NCI-H1048 (cell line): Measurements from ENCODE around the gene ACOX2.
A peak's percentile ranks its signal among the peaks of the same experiment; 100 is the strongest.

ENCODE experiments used
- DNase-seq: peaks from one replicate; lab custom pipeline; 2025; lab: John Stamatoyannopoulos, UW

Gene ACOX2

DNA sequence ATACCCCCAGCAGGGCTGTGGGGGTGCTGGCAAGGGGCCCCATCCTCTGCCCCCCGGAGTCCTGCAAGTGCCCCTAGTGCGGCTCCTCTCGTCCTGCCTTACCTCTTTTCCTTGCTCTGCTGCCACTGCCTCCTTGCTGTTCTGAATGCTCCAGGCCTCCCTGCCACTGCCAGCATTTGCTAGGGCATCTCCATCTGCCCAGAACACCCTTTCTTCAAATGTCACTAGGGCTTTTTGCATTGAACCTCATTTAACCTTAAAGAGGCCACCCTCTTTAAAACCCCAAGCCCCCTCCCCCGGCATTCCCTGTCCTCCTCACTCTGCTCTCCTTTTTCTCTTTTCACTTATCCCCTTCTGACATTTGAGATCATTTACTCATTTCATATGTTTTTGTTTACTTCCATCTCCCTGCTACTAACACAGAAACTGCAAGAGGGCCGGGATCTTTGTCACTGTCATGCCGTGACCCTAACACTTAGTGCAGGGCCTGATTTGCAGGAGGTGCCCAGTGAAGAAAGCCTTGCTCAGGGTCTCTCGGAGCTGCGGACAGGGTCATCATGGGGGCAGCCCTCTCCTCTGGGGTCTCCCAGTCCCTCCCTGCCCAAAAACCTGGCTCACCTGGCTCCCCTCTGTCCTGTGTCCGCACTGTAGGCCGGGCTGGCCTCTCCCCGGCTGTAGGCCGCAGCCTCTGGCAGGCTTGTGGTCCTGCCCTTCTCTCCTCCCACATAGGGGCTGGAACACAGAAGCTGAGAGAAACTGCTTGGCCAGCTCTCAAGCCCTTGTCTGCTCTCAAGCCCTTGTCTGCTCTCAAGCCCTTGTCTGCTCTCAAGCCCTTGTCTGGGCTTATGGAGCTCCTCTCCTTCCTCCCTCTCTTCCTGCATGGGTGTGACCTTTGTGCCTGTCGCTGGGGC, at the start of gene ACOX2:
Gene ACOX2, minus strand, starts transcription at position 690 of the 911 bp plus-strand sequence. CDS start 2,084 bp downstream, outside the sequence.
- DNase-seq, result no peak

DNA sequence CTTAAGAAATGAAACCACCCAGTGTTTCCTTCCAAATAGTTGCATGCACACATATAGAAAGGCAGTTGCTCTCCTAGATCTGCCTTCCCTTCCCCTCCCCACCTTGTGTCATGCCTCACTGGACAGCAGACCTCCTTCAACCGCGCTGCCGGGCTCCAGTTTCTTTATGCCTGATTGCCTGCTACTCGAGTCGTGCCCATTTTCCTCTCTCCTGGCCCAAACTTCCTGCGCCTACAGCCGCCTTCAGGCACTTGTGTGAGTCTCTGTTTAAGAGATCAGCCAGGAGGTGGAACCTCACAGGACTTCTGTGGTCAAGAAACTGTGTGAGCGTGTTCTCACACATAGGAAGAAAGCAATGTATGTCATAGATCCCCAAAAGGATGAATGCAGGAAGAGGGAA, 49.0 kb upstream of the ACOX2 start:
- no peak for DNase-seq

DNA sequence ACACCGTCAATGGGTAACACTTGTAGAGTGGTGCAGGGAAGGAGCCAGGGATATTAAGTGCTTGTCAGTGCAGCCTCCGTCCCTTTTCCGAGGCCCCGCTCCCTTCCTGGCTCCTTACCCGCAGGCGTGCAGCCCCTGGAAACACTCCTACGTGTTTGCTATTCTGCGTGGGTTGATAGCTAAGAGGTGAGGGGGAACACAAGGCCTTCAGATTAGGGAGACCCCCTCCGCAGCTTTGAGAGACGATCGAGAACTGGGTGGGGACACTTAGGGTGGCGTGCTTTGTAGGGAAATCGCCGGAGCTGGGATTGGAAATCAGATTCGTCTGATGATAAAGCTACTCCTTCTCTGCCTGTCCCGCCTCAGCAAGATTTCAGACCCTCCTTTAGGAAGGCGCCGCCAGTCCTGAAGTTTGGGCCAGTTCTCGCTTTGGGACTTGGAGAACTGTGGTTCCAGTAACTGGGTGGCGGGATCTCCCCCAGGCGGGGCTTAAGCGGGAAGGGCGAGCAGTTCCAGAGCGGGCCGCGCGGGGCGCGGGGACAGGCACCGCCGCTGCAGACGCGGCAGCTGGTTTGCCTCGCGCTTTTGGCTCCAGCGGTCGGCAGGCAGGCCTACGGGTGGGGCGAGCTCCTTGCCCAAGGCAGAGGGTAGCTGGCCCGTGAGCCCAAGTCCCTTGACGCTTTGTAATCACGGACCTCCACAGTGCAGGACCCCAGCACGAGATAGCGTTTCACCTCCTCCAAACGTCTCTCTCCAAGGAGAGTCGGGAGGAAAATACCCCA, 48.2 kb upstream of the ACOX2 start:
- DNase-seq, result peak; percentile 45

DNA sequence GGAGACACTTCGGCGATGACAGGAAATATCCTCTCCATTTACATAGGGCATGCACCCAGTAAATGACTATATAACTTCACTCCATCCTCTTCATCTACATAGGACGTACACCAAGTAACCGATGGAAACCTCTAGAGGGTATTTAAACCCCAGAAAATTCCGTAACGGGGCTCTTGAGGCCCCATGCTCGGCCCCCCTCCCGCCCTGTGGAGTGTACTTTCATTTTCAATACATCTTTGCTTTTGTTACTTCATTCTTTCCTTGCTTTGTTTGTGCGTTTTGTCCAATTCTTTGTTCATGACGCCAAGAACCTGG, 47.7 kb upstream of the ACOX2 start:
- no peak for DNase-seq

DNA sequence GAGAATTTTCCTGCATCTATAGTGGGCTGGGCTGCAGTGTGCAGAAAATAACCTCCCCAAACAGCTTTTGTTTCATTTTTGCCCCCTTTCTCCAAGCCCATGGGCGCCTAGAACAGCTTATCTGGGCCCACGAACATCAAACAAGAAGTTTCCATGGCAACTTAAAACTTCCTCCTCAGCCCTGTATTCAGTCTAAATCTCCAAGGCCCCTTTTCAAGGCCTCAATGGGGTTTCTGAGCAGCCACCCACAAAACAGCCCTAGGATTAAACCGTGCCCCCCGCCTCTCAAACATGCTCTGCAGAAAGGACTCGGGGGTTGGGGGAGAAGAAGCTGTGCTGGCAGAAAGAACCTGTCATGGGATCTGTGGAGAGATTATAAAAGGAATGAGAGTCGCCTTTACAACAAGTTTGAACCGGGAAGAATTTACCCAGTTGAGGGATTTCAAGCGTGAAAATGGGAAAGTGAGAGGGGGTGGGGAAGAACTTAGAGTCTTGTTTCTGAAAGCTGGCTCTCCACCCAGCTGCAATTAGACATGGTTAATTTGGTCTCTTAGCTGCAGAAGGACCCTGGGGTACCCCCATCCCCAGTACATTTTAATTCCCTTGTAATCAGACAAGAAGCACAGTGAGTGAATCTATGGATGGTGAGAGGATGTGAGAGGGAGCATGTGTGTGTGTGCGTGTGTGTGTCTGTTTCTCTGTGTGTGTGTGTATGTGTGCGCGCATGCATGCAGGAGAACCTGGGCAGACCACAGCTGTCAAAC, 44.5 kb upstream of the ACOX2 start:
- no peak for DNase-seq

DNA sequence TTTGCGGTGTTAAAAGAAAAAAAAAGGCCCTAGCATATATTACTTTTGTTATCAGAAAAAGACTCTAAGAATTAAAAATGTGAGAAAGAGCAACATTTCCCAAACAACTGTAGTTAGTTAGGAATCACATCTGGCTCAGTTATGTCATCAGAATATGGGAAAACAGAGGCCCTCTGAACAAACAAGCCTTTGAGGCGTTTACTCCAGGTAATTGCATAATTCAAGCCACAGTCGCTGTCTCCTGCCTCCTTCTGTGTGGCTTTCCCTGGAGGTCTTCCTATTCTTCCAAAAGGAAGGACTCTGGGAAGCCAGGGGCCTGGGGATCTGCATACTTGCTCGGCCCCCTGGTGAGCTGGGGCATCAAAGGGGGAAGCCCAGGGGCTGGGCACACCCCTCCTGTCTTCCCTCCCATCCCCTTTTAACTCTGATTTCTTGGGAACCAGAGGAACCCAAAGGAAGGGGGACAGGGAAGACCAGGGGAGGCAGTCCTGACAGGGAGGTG, 43.9 kb upstream of the ACOX2 start:
- DNase-seq, result no peak

DNA sequence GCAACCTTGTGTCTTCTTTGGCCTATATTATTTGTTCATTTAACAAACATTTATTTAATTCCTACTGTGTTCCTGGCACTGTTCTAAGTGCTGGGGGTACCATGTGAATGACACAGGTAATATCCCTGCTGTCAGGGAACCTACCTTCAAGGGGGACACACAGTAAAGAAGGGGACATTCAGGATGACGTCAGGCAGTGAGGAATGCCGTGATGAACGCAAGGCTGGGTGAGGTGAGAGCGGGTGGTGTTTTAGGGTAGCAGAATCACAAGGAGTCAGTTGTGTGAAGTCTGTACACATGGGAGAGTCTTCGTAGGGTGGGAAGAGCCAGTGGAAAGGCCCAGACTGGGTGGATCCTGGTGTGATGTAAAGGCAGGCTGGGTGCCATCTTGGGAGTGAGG, 41.9 kb upstream of the ACOX2 start:
- no peak for DNase-seq

DNA sequence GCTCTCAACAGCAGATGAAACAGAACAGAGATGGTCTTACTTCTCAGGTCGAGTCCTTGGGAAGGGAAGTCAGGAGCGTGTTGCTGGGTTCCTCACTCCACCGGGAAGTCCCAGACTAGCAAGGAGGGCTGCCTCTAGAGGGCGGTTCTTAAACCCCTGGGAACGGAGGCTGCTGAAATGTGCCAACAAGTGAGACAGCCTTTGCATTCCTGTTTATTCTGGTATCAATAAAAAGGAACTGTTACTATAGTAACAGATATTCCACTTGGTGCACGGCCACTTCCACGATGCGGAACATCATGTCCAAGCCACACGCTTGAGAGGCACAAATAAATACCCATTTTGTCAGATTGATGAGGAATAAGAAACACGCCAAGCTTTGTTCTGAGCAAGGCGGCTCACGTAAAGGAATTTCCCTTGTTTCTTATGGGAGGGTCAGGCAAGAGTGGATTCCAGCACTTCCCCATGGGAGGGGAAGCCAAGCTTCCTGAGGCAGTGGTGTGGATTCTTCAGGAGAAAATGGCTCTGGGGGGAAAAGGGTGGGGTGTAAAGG, 40.4 kb upstream of the ACOX2 start, which contains the start of gene FAM107A:
Gene FAM107A, minus strand, starts transcription at position 123 of the 553 bp plus-strand sequence. CDS start 7,531 bp downstream, outside the sequence.
- no peak for DNase-seq

DNA sequence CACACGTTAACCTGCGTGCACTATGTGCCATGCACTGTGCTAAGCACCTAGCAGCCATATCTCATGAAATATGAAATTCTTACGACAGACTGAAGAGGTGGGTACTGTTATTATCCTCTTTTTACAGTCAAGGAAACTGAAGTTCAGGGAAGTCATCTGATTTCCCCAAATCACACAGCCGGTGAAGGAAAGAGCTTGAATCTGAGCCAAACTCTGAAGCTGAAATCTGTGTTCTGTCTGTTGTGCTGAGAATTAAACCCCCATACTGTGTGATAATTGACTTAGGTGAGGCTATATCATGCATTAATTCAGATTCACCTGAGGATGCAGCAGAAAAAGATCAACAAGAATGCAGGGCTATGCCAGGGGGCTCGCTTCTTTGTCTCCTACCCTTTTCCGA, 39.7 kb upstream of the ACOX2 start:
- no peak for DNase-seq

DNA sequence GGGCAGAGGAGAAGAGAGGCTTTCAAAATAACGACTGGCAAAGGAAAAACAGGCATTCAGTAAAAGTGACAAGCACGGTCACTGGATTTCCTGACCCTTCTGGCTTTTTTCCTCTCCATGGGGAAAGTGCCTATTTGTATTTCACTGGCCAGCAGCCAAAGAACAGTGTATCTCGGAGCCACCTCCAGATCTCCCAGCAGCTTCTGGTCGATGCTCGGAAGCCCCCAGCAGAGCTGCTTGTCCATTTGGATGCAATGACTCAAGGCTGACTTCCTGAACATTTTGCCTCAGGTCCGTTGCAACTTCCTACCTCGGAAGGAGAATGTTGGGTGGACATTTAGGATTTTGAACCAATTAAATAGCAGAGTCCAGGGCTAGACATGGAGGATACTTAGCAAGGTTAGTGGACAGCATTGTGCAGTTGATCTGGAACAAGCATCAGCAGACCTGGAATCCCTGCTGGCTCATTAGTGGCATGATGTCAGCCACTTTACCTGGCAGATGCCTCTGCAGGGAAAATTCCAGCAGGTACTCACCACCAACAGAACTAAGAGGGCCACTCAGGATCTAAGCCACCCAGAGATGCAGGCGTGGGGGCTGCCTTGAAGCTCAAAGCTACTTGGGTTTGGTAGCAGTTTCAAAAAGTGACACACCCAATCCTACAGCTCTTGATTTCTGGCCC, 39.1 kb upstream of the ACOX2 start:
- DNase-seq, result no peak

DNA sequence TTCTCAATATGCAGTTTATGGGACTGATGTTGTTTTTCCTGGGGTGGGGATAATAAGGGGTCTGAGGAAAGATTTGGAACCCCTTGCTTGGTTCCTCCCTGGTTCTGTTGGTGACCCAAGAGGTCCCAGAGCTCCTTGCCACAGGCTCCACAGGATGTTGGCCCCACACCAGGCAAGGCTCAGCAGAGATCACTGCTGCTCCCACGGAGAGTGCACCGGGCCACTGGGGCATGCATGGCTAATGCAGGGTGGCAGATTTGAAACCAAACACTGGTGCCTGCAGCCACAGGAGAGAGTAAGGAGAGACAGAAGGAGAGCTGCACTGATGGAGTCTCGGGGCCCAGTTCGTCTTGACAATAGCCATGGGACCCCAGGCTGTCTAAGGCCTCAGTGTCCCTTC, 37.7 kb upstream of the ACOX2 start:
- no peak for DNase-seq

DNA sequence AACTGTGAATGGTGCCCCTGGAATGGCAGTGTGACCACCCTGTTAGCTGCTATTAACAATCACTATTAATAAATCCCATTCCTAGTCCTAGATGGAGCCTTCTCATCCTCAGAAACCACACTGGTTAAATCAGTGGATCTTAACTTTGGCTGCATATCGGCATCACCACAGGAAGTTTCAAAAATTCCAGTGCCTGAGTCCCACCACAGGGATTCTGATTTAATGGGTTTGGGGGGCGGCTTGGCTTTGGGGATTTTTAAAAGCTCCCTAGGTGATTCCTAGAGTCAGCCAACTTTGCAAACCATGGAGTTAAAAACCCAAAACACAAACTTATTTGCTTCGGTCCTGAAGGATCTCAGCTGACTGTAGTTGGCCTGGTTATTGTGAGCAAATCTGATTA, 37.1 kb upstream of the ACOX2 start:
- no peak for DNase-seq

DNA sequence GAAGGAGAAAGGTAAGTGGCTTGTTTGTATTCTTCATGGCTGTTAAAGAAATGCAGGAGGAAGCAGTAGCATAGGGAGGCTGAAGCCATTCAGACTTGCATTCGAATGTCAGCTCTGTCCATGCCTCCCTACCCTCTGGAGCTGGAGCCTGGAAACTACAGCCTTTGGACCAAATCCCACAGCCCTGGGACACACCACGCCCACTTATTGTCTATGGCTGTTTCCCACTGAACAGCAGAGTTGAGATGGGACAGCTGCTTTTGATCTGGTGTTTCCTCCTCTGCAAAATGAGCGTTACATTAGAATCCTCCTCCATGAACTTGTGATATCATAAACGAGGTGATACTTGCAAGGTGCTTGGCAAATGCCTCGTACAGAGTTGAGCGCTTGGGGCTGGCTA, 36.6 kb upstream of the ACOX2 start:
- DNase-seq, result no peak

DNA sequence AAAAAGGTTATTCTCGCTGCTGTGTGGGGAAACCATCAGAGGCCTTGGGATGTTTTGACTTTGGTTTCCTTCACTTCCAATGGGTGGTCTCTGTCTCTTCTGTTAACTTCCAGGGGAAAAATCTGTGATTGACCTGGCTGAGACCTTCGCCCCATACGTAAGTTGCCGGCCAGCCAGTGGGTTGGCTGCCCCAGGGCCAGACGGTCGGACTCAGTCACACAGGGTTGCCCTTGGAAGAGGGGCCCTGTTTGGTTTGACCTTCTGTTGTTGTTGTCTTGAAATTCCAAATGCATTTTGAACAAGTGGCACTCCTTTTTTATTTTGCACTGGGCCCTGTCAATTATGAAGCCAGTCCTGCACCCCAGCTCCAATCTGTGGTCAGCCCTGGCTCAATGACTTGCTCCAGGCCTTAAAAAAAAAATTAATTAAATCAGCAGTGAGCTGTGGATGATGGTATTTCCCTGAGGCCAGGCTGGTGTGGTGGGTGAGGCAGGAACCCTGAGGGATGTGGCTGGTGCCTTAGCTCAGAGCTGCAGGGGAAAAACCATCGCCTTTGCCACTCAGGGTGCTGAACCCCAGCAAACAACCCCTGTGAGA, 35.7 kb upstream of the ACOX2 start:
- no peak for DNase-seq

DNA sequence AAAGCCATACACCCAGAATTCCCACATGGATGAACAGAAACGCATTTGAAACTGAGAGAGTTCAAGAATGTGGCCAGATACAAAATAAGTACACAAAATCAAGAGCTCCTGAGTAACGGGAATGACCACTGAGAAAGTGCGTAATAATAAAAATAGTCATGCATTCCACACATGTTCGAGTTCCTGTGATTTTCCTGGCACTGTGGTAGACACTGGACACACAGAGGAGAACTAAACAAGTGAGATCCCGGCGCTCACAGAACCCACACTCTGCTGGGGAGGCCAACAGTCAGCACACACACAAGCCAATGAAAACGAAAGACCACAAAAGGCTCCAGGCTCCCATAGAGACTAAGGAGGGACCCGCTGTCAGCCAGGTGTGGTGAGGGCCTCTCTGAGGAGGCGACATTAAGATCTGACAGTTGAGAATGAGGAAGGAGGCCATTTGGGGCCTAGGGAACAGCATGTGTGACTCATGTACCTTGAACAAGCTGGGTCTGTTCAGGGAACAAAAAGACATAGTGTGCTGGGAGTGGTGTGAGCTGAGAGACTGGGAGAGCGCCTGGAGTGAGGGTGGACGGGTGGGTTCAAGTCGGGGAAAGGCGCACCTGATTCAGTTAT, 35.1 kb upstream of the ACOX2 start:
- no peak for DNase-seq

DNA sequence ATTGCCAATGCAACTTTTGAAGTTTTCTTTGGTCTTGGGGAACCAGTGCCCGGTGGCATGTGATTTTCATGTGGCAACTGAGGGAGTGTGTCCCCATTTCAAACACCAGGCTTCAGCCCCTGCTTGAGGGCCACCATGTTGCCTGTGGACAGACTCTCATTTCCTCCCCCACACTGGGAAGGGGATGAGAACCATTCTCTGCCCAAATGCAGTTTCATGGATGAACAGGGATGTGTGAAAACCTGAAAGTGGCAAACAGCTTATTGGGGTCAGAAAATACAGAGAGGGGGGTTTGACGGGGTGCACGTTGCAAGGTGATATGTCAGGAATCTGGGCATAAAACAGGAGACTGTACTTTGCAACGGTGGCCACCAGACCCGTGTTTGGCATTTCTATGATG, 33.9 kb upstream of the ACOX2 start:
- DNase-seq, result no peak

DNA sequence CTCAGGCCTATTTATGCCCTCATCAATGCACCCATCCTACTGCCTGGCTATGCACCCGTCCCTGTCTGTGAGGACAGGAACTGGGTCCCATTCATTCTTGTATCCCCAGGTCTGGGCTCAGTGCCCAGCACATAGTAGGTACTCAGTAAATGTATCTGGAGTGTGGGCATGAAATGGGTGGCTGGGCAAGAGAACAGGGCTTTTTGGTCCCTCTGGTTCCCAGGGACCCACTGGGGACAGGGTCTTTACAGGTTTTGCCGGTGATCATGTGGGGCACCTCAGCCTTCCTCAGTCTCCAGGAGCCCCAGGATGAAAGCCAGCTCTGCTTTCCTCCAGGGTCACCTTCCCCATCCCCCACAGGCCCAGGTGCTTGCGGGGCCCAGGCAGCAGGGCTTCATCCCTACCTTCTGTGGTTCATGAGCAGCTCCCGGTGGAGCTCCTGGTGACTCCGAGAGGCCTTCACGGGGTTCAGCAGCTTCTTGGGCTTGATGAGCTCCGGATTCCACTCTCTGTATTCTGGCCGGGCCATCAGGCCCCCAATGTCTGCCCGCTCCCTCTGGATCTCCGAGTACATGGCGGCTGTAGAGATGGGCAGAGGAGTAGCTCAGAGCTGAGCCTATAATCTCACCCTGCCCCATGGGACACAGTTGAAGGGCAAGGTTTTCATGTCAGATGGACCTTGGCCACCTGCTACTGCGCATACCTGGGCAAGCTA, 32.5 kb upstream of the ACOX2 start:
- no peak for DNase-seq

DNA sequence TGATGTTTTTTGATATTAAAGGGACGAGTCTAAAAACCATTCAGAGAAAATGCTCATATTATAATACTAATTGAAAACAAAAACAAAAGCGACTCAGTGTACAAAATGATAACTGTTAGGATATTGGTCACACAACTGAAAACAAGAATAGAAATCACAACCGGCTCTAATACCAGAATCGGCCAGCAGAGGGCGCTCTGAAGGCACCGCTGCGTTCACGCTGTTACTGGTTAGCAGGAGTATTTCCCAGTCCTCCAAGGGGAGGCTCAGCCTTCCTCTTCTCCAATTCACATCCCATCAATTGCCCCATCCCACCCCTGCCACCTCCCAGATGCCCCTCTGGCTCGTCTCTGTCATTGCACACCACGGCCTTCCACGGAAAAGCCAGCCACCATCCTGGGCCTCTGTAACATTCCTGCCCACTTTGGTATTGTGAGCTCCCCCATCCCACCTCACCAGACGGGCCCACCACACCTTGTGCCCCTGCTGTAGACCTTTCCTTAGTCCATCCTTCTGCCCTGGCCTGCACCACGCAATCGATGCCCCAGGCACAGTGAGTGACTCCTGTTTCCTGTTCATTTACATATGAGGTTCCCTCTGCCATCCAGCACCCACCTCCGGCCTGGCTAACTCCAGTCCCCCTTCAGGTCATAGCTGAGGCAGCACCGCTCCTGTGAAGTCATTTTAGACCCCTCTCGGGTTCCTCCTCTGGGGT, 31.7 kb upstream of the ACOX2 start:
- peak; percentile 31 for DNase-seq

DNA sequence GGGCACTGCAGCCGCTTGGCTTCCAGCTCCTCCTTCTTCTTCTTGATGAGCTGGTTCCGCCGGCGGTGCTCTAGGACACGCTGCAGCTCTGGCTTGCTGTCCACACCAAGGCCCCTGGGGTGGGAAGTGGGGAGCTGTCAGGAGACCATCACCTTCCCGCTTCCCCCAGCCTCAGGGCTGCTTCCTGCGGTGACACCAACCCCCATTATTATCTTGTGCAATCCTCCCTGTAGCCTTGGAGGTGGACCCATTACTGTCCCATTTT, 30.2 kb upstream of the ACOX2 start:
- no peak for DNase-seq
